PC-9 (cell line): ENCODE measurements around the gene UBE2H.
A peak's percentile ranks its signal among the peaks of the same experiment; 100 is the strongest.

Experiments used
- CTCF ChIP-seq: fragments of 200-600 bp; sonication (generic); conservative IDR thresholded peaks from 2 replicates; pipeline ENCODE4 v1.6.1; 2017; ENCODE audit warnings: mixed run types, antibody characterized with exemption, mild to moderate bottlenecking, moderate library complexity
- EZH2 ChIP-seq: fragments of 200-600 bp; sonication (generic); IDR thresholded peaks from 2 replicates; pipeline ENCODE4 v1.8.0; 2017; ENCODE audit warnings: antibody characterized with exemption, low read depth

GRCh38 chr7:129825209-129825970 lies 127.4 kb downstream of the UBE2H start:
- TF ChIP-seq CTCF, result peak; percentile 70
- no peak for TF ChIP-seq EZH2
